ENCODE data around the gene SPATA6L.

Gene SPATA6L

GRCh38 chr9:4686584-4686983, 20.3 kb upstream of the SPATA6L start:
- H3K27ac ChIP-seq, result no peak overlapping the region
- TF ChIP-seq ZFX (IDR thresholded peaks at IDR 0.05) (no peak), CTCF (conservative IDR thresholded peaks at IDR 0.05) (no peak)

GRCh38 chr9:4686112-4686511, 19.8 kb upstream of the SPATA6L start:
- H3K27ac ChIP-seq, result no peak overlapping the region
- TF ChIP-seq ZFX (IDR thresholded peaks at IDR 0.05) (no peak), CTCF (conservative IDR thresholded peaks at IDR 0.05) (no peak)

- no peak overlapping the region for H3K27ac ChIP-seq
Observed at GRCh38 chr9:4684820-4685219, 18.5 kb upstream of the SPATA6L start.

GRCh38 chr9:4680750-4681149, 14.5 kb upstream of the SPATA6L start:
- no peak overlapping the region for H3K27ac ChIP-seq
- TF ChIP-seq ZFX (IDR thresholded peaks at IDR 0.05), result no peak
- no peak for TF ChIP-seq CTCF (conservative IDR thresholded peaks at IDR 0.05)

More at GRCh38 chr9:4684820-4685219, 18.5 kb upstream of the SPATA6L start:
- TF ChIP-seq CTCF (conservative IDR thresholded peaks at IDR 0.05), result no peak
- no peak for TF ChIP-seq ZFX (IDR thresholded peaks at IDR 0.05)

- TF ChIP-seq CTCF (conservative IDR thresholded peaks at IDR 0.05) (no peak), ZFX (IDR thresholded peaks at IDR 0.05) (no peak)
- H3K27ac ChIP-seq, result peak overlapping the region; percentile 84
Observed at GRCh38 chr9:4680173-4680525, 13.9 kb upstream of the SPATA6L start.

- TF ChIP-seq CTCF (conservative IDR thresholded peaks at IDR 0.05), result peak; percentile 77
- TF ChIP-seq ZFX (IDR thresholded peaks at IDR 0.05), result peak; percentile 77
- peak within 1 kb of the TSS; percentile 84 for H3K27ac ChIP-seq
Observed at GRCh38 chr9:4679268-4680172, 13.2 kb upstream of the SPATA6L start, which contains the start of gene CDC37L1. Gene CDC37L1 (plus strand): TSS chr9:4679569. CDS start chr9:4679768, 199 bp downstream.

GRCh38 chr9:4678679-4679267, 12.5 kb upstream of the SPATA6L start:
- peak overlapping the region; percentile 84 for H3K27ac ChIP-seq
- TF ChIP-seq ZFX (IDR thresholded peaks at IDR 0.05) (no peak), CTCF (conservative IDR thresholded peaks at IDR 0.05) (no peak)

Data from C4-2B (cell line).